Stimulated activated CD4-positive, alpha-beta T cell treated with anti-CD3 and anti-CD28 coated beads, Interleukin-4, amount 100 ng/mL, for 48 hours (primary cell): ENCODE data around the gene POLQ.
"Not testable (repeated sequence)": the region's sequence is repeated elsewhere in the genome, so short reads cannot be mapped to it uniquely, and the experiment has no call there.

ENCODE experiments used
- DNase-seq, 2 donors: peaks; one replicate each; pipeline ENCODE4 v3.0.0-alpha.2; 2020; ENCODE audit warnings: low read depth in 2 of 2

Gene POLQ

GRCh38 chr3:121514496-121514895, 31.3 kb downstream of the POLQ start:
- no peak for DNase-seq

GRCh38 chr3:121508389-121508788, 37.4 kb downstream of the POLQ start:
- DNase-seq = no peak

GRCh38 chr3:121505256-121505655, 40.5 kb downstream of the POLQ start:
- DNase-seq = no peak

- DNase-seq = no peak
Observed at GRCh38 chr3:121504618-121505017, 41.2 kb downstream of the POLQ start.

- DNase-seq = no peak
Observed at GRCh38 chr3:121496786-121497185, 49.0 kb downstream of the POLQ start.

- DNase-seq = no peak
Observed at GRCh38 chr3:121493431-121493830, 52.4 kb downstream of the POLQ start.

- DNase-seq = no peak
Observed at GRCh38 chr3:121491683-121492320, 54.0 kb downstream of the POLQ start.

GRCh38 chr3:121490161-121490560, 55.6 kb downstream of the POLQ start:
- DNase-seq = no peak

- DNase-seq = no peak
Observed at GRCh38 chr3:121488628-121489027, 57.2 kb downstream of the POLQ start.

- DNase-seq = no peak
Observed at GRCh38 chr3:121483290-121483689, 62.5 kb downstream of the POLQ start.

GRCh38 chr3:121482660-121483059, 63.1 kb downstream of the POLQ start:
- DNase-seq = no peak

GRCh38 chr3:121481106-121481880, 64.5 kb downstream of the POLQ start:
- DNase-seq = no peak

GRCh38 chr3:121477589-121477988, 68.2 kb downstream of the POLQ start:
- no peak for DNase-seq

- DNase-seq = no peak
Observed at GRCh38 chr3:121473001-121473400, 72.8 kb downstream of the POLQ start.

GRCh38 chr3:121467085-121467484, 78.7 kb downstream of the POLQ start:
- DNase-seq = no peak

- no peak for DNase-seq
Observed at GRCh38 chr3:121463745-121464144, 82.0 kb downstream of the POLQ start.

- DNase-seq = no peak
Observed at GRCh38 chr3:121462565-121462964, 83.2 kb downstream of the POLQ start.

- DNase-seq = not testable (repeated sequence)
Observed at GRCh38 chr3:121451752-121452151, 94.0 kb downstream of the POLQ start.

- no peak for DNase-seq
Observed at GRCh38 chr3:121443456-121443855, 102.3 kb downstream of the POLQ start.

GRCh38 chr3:121436641-121437040, 109.1 kb downstream of the POLQ start:
- no peak for DNase-seq

GRCh38 chr3:121436074-121436473, 109.7 kb downstream of the POLQ start:
- no peak for DNase-seq

GRCh38 chr3:121431726-121432517, 113.9 kb downstream of the POLQ start:
- peak in 1 of 2 donors; percentile 13 for DNase-seq
